ENCODE results near the gene RREB1.

RREB1 gene

DNA sequence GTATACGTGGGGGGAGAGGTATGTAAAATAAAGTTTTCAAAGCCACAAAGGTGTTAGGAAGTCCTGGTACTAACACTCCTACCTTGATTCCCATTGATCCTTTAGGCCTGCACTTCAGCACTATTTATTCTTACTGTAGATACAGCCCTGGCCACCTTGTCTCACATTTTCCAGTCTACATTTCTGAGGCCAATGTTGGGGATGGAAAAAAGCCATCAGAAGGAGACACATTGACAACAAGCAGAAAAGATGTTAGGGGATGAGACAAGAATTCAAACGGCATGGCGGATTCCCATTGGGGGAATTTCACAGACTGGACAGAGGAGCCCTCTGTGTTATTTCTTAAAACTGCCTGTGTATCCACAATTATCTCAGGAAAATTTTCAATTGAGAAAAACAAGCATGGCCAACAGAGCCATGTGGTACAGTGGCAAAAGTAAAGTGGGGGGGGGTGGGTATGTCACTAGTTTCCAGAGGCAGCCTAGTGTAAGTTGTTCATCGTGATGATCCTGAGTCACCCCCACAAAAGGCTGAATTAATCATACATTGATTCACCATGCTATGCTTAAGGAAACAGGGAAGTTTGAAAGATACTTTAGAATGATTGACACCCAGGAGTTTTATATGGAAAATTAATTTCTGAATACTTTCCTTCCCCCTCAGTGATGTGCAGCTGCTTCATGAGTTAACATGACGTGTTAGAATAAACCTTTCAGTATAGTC, 40.5 kb downstream of the RREB1 start:
- peak; percentile 84 for DNase-seq (ENCODE audit: low spot score)
- ChIA-PET CTCF (interaction anchor here (0.8 kb wide), 1 partner anchor 121 kb away, joined by 5 read pairs; no protein-coding TSS in a partner anchor), POLR2A (ENCODE audit: low non-redundant PET) (interaction anchor here (0.6 kb wide), 2 partner anchors 14 to 87 kb away, joined by 3 read pairs; no protein-coding TSS in a partner anchor)
- no peak overlapping the region for H3K27ac ChIP-seq
- TF ChIP-seq, protein P1, sequence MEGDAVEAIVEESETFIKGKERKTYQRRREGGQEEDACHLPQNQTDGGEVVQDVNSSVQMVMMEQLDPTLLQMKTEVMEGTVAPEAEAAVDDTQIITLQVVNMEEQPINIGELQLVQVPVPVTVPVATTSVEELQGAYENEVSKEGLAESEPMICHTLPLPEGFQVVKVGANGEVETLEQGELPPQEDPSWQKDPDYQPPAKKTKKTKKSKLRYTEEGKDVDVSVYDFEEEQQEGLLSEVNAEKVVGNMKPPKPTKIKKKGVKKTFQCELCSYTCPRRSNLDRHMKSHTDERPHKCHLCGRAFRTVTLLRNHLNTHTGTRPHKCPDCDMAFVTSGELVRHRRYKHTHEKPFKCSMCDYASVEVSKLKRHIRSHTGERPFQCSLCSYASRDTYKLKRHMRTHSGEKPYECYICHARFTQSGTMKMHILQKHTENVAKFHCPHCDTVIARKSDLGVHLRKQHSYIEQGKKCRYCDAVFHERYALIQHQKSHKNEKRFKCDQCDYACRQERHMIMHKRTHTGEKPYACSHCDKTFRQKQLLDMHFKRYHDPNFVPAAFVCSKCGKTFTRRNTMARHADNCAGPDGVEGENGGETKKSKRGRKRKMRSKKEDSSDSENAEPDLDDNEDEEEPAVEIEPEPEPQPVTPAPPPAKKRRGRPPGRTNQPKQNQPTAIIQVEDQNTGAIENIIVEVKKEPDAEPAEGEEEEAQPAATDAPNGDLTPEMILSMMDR (conservative IDR thresholded peaks at IDR 0.05; ENCODE audit: low read depth): no peak

DNA sequence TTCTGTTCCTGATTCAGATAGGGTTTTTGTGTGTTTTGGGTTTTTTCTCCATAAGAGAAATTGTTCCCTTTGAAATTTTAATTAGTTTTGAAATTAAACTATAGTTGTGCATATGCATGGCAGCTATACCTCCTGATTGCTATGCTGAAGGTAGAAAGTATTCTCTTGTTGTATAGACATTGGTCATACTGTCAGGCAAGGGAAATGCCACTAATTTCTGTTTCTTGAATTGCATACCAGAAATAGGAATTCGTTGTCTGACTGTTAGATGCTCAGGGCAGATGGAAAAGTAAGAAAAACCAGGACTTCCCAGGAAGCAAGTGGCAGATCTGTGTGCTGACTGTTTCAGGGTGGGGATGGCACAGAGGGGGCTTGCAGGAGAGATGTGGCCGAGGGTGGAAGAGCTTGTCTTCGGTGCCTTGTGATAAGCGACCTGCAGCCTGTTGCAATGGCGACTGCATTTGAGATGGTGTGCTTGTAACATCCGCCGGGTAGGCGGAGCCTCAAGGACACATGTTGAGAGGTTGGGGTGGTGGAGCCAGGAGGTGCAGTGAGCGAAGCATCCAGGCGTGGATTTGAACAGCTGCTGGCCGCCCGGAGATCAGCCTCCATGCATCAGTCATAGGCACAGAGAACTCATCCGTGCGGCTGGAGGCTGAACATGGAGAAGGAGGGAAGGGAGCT, 42.8 kb downstream of the RREB1 start:
- TF ChIP-seq, protein P1 (conservative IDR thresholded peaks at IDR 0.05; ENCODE audit: low read depth): no peak
- no peak for DNase-seq (ENCODE audit: low spot score)
- ChIA-PET POLR2A (ENCODE audit: low non-redundant PET) (no interaction called here), CTCF (no interaction called here)
- H3K27ac ChIP-seq: no peak overlapping the region

DNA sequence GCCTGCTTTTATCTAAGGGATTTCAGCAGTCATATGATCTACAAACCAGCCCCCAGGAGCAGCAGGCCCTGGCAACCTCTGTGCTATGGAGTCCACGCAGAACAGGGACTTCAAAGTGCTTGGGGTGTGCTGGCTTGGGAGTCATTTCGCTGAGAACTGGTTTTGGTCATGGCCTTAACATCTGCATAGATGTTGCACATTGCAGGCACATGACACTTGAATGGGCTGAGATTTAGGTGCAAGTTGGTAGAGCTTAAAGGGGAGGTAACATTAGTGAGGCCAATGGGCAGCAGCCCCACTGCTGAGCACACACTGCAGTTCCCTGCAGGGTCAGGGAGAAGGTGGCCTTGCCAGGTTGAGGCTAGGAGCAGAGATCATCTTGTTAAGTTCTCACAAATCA, 43.6 kb downstream of the RREB1 start:
- POLR2A ChIA-PET (ENCODE audit: low non-redundant PET): no interaction called here
- TF ChIP-seq, protein P1 (conservative IDR thresholded peaks at IDR 0.05; ENCODE audit: low read depth): no peak
- DNase-seq (ENCODE audit: low spot score): no peak
- CTCF ChIA-PET: no interaction called here
- peak overlapping the region; percentile 60 for H3K27ac ChIP-seq

DNA sequence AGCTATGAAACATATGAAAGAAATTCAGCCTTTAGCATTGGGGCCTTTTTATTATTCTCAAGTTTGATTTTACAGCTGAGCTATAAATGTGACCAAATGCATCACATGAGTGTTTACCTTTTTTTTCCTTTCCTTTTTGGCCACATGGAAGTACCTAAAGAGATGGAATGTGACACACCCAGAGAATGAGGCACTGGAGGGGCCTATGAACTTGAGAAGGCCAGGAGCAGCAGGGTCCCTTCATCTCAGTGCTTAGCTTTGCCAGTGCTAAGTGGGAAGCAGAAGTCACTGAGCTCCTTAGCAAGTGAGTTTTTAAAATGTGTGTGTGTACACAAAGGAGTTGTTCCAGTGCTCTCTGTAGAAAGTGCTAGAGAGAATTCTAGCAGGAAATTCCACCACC, 44.7 kb downstream of the RREB1 start:
- ChIA-PET CTCF (no interaction called here), POLR2A (ENCODE audit: low non-redundant PET) (no interaction called here)
- TF ChIP-seq, protein P1 (conservative IDR thresholded peaks at IDR 0.05; ENCODE audit: low read depth): no peak
- DNase-seq (ENCODE audit: low spot score): no peak
- H3K27ac ChIP-seq: no peak overlapping the region

DNA sequence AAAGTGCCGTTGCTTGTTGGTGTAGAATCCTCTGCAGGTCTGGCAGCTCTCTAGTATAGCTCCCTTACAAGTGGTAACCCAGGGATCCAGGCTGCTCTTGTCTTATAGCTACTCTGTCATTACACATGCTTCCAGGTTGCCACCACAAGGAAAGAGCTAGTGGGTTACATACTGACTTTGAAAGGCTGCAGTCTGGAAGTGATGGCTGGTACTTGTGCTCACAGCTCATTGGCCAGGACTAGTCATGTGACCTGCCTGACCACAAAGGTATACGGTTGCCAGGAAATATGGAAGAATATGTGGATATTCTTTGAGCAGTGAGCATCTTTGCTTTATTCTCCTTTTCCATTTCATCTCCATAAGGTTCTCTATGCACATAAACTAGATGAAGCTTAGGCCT, 46.0 kb downstream of the RREB1 start:
- TF ChIP-seq, protein P1 (conservative IDR thresholded peaks at IDR 0.05; ENCODE audit: low read depth): no peak
- peak; percentile 33 for DNase-seq (ENCODE audit: low spot score)
- ChIA-PET POLR2A (ENCODE audit: low non-redundant PET) (no interaction called here), CTCF (interaction anchor here (0.8 kb wide), 1 partner anchor 429 kb away, joined by 6 read pairs; no protein-coding TSS in a partner anchor)
- H3K27ac ChIP-seq: no peak overlapping the region

DNA sequence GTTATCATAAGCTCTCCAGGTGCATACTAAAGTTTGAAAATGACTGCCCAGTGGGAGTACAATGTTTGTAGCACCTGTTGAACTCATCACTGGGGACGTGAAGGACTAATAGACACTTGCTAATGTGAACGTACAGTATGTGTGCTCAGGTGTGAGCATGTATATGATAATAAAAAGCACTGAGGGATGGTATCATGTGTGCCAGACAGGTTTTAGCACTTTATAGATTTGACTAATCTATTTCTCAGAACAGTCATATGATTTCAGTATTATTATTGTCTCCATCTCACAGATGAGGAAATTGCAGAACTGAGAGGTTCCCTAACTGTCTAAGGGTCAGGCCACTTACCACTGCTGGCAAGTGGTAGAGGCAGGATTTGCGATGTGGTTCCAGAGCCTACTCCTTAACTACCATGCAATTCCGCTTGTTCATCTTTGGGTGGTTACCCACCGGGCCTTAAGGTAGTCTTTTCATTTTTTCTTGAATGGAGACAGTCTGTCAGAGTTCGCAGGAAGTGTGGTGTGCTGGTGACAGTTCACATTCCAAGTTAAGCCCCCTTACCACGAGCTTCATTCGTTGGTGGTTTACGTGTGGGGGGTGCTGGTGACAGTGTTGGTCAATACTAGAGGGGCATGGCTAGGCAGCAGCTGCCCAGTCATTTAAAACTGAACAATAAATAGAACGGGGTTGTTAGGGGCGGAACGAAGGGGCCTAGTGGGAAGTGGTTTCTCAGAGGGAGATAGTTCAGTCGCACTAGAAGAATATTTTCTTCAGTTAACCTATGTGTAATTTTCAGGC, 46.8 kb downstream of the RREB1 start:
- H3K27ac ChIP-seq: no peak overlapping the region
- ChIA-PET POLR2A (ENCODE audit: low non-redundant PET) (no interaction called here), CTCF (interaction anchor here (0.6 kb wide), 1 partner anchor 64 kb away, joined by 4 read pairs; no protein-coding TSS in a partner anchor)
- no peak for DNase-seq (ENCODE audit: low spot score)
- TF ChIP-seq, protein P1 (conservative IDR thresholded peaks at IDR 0.05; ENCODE audit: low read depth): no peak
